ENCODE measurements around the gene ATG4D.

- no peak for TF ChIP-seq GATA2 (IDR thresholded peaks at IDR 0.05; ENCODE audit: low read depth, low read length)
- TF ChIP-seq GATA3 (IDR thresholded peaks at IDR 0.05; ENCODE audit: low read depth, low read length), result no peak
Observed at GRCh38 chr19:10543420-10544241, at the start of gene ATG4D.

All from SH-SY5Y (cell line).